ENCODE results near the gene ADCY9.
A peak's percentile ranks its signal among the peaks of the same experiment; 100 is the strongest.
"Not testable (repeated sequence)": the region's sequence is repeated elsewhere in the genome, so short reads cannot be mapped to it uniquely, and the experiment has no call there.

The ADCY9 gene

GRCh38 chr16:4042581-4042980 lies 73.7 kb downstream of the ADCY9 start:
- no peak for DNase-seq (ENCODE audit: insufficient read length, low spot score)
- no peak for FAIRE-seq

- FAIRE-seq (no peak), DNase-seq (ENCODE audit: insufficient read length, low spot score) (no peak)
Measured at GRCh38 chr16:4038448-4038847, 77.8 kb downstream of the ADCY9 start.

DNA sequence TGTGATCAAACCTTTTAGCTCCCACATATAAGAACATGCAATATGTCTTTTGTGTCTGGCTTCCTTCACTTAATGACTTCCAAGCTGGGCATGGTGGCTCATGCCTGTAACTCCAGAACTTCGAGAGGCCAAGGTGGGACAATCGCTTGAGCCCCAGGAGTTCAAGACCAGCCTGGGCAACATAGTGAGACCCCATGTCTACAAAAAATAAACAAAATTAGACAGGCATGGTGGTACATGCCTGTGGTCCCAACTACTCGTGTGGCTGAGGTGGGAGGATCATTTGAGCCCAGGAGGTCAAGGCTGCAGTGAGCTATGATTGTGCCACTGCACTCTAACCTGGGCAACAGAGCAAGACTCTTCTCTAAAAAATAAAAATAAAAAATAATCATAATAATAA lies 79.3 kb downstream of the ADCY9 start:
- not testable (repeated sequence) for DNase-seq (ENCODE audit: insufficient read length, low spot score); FAIRE-seq

- FAIRE-seq (no peak), DNase-seq (ENCODE audit: insufficient read length, low spot score) (no peak)
Measured at GRCh38 chr16:4034963-4035362, 81.3 kb downstream of the ADCY9 start.

DNA sequence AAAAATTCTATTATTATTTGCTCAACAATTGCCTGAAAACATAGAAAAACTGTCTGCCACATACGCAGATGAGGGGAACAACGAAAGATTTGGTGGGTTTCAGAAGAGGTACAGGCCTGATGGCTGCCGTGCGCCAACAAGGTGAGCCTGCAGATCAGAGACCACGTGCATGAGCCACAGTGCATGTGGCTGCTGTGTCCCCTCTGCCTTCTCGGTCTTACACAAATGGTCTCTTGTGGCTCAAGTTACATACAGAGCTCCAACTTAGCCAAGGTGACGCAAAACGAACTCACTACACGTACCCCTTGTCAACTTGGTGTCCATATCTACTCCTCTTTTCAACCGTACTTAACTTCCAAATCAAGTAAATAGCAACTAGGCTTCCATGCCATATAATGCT lies 82.3 kb downstream of the ADCY9 start:
- no peak for DNase-seq (ENCODE audit: insufficient read length, low spot score)
- FAIRE-seq: no peak

DNA sequence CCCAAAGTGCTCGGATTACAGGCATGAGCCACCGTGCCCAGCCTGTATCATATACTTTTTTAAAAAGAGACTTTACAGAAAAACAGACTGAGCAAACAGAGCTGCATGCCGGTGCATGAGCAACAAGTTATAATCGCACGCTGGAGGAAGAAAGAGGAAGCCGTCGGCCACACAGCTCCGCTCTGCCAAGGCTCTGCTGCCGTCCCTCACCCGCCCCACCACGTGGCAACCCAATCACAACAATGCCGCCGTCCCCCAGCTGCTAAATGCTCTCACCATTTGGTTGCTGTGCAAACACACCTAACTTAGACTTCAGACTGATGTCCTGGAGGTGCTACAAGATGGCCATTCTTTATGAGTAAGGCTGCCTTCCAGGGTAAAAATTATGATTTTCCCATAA lies 83.5 kb downstream of the ADCY9 start:
- DNase-seq (ENCODE audit: insufficient read length, low spot score): no peak
- no peak for FAIRE-seq

DNA sequence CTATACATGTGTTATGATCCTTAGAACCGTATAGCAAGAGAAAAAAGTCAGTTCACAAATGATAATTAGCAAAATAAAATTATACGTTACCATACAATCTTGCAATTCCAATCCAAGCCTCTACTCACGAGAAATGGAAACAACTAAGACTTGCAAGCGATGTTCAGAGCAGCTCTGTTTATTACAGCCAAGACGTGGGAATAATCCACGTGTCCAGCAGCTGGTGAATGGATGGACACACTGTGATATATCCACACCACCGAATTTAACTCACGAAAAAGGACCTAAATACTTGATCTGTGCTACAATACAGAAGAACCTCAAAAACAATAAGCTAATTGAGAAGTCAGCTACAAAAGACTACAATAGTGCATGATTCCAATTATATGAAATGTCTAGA lies 88.1 kb downstream of the ADCY9 start:
- no peak for FAIRE-seq
- no peak for DNase-seq (ENCODE audit: insufficient read length, low spot score)

GRCh38 chr16:4026854-4027253 lies 89.4 kb downstream of the ADCY9 start:
- DNase-seq (ENCODE audit: insufficient read length, low spot score) (no peak), FAIRE-seq (no peak)

GRCh38 chr16:4025428-4025827 lies 90.8 kb downstream of the ADCY9 start:
- DNase-seq (ENCODE audit: insufficient read length, low spot score): no peak
- no peak for FAIRE-seq

DNA sequence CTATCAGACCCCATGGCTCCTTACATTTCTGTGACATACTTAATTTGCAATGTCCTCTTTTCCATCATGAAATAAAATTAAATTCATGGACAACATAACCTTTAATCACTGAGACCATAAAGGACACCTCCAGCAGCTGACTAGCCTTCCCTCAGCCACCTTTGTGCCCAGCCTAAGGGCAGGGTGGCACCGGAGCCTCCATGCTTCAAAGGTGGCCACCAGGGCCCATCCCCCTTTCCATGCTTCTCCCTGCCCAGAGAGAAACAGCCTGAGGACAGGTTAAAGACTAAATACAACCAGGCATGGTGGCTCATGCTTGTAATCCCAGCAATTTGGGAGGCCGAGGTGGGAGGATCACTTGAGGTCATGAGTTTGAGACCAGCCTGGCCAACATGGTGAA lies 94.3 kb downstream of the ADCY9 start:
- no peak for FAIRE-seq

DNA sequence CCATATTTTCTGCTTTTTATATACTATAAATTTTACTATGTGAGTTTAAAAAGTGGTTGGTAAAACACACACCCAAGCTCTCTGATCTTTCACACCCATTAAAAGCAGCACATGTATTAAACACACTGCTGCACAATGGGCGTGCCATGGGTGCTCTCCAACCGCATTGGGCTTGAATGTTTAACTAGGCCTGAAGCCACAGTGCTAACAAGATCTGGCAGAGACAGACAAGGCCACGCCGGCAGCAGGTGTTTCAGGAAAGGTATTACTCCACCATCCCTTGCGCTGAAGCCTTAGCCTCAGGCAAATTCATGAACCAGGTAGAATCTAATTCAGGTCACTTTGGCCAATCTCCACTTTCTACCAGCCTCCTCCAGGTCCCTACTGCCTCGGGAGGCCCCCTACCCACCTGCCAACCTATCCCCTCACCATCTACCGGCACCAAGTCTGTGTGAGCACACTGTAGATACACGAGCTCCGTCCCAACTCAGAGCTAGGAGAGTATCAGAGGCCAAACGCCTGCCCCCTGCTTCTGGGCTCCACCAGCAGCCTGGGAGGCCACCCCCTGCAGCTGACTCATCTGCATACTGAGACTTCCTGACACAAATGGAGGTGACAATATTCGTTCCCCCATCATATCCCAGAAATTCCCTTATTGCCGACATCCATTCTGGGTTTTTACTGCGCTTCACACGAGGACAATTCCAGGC lies 95.0 kb downstream of the ADCY9 start:
- no peak for DNase-seq (ENCODE audit: insufficient read length, low spot score)

More for the DNA sequence above, 94.3 kb downstream of the ADCY9 start:
- DNase-seq (ENCODE audit: insufficient read length, low spot score): no peak

GRCh38 chr16:4019371-4019791 lies 96.9 kb downstream of the ADCY9 start:
- no peak for FAIRE-seq
- no peak for DNase-seq (ENCODE audit: insufficient read length, low spot score)

More for the DNA sequence above, 95.0 kb downstream of the ADCY9 start:
- FAIRE-seq: no peak

GRCh38 chr16:4018391-4018790 lies 97.9 kb downstream of the ADCY9 start:
- DNase-seq (ENCODE audit: insufficient read length, low spot score): no peak
- no peak for FAIRE-seq

DNA sequence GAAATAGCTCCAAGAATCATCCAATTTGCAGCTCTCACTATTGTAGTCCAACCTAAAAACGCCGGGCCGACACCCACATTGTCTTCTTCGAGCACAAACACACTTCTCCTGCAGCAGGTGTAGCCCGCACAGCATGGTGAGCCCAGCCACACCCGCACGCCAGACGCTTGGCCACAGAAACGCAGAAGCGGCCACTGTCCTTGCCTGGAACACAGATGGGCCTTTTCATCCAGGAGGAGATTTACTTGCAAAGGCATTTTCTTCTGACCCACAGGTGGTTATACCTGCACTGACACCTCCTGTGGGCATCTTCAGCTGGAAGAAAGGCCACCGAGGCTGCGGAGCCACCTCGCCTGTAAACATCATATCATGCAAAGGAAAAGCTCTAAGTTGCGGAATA lies 98.4 kb downstream of the ADCY9 start:
- DNase-seq (ENCODE audit: insufficient read length, low spot score) (no peak), FAIRE-seq (no peak)

DNA sequence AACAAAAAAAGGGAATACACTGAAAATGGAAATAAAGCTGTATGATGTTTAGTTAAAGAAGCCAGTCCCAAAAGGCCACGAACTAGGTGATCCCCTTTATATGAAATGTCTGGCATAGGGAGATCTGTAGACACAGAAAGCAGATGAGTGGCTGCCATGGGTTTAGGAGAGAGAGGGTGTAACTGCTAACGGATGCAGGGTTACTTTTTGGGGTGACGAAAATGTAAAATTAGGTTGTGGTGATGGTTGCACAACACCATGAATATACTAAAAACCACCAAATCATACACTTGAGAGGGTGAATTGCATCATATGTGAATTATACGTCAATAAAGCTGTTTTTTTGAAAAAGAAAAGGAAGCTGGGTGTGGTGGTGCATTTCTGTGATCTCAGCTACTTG lies 99.6 kb downstream of the ADCY9 start:
- FAIRE-seq (no peak), DNase-seq (ENCODE audit: insufficient read length, low spot score) (no peak)

GRCh38 chr16:4016005-4016352 lies 100.3 kb downstream of the ADCY9 start:
- DNase-seq (ENCODE audit: insufficient read length, low spot score) (no peak), FAIRE-seq (no peak)

GRCh38 chr16:4015275-4016004 lies 100.8 kb downstream of the ADCY9 start:
- DNase-seq (ENCODE audit: insufficient read length, low spot score) (peak; percentile 15), FAIRE-seq (no peak)

DNA sequence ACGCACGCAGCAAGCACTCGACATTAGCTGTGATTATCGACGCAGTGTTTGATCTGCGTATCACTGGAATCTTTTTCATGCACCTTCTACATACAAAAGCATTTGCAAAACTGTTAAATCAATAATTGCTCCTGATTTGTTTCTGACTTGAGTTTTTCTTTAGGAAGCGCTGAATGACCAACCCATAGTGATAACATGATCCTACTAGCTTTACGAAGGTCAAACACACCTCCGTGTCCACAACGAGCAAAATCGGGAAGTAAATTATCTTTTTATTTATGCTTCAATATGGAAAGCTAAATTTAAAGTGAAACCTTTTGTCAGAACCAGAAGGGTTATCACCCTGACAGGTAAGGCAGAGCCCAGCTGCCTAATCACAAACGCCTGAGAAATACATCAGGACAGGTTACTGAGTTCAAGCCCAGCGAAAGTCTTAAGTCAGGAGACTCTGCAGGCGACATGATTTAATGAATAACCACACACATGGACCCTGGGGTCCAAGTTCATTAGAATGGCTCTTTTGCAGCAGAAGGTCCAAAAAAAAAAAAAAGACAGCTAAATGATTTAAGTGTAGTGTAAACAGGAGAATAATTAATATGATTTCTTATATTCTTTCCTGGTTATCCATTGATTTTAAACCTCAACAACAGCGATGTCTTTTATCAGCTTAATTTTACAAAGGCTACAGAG lies 104.2 kb downstream of the ADCY9 start:
- peak; percentile 76 for FAIRE-seq
- DNase-seq (ENCODE audit: insufficient read length, low spot score): no peak

- no peak for DNase-seq (ENCODE audit: insufficient read length, low spot score)
- FAIRE-seq: no peak
Measured at GRCh38 chr16:4011225-4011939, 104.9 kb downstream of the ADCY9 start.

DNA sequence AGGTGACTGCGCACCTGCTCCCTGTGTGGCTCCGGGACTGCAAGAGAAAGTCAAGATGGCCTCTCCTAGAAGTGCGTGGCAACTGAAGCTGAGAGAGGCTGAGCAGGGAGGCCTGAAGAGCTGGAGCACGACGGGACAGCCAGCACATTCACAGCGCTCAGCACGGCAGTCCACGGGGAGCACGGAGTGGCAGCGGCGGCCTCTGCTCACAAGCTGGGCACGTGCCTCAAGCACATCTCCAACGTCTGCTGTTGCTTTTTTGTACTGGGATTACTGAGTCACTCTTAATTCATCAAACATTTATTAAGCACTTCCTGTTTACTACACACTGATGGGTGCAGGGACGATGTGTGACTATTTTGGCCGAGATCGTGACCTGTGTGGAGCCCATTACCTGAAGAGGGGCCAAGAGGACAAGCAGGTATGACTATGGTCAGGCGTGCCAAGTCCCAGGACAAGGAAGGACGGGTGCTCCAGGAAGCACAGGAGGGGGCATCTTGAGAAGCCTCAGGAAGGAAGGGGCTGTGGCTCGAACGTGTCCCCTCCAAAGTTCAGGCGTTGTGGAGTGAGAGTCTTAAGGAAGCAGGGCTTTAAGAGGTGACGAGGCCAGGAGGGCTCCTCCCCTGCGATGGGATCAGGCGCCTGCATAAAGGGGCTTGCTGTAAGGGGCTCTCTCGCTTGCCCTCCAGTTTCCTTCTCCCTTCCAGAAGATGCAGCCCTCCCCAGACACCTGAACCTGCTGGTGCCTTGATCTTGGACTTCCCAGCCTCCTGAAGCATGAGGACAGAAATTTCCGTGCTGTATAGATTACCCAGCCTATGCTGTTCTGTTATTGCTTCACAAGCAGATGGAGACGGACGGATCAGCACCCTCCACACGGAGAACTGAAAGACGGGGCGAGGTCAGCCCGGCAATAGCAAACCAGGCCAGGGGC lies 105.8 kb downstream of the ADCY9 start:
- FAIRE-seq (no peak), DNase-seq (ENCODE audit: insufficient read length, low spot score) (no peak)

Measured in HTR-8/SVneo (cell line).